GM21423 (cell line): ENCODE data around the gene COQ6.
"Not testable (repeated sequence)": the region's sequence is repeated elsewhere in the genome, so short reads cannot be mapped to it uniquely, and the experiment has no call there.

Source experiments
- ATAC-seq: cut with Tn5 transposase; IDR thresholded peaks from one replicate; pipeline ENCODE4 v1.9.1; 2021; ENCODE audit warnings: mild to moderate bottlenecking, moderate library complexity; ENCODE audit not compliant: unreplicated experiment

The COQ6 gene

GRCh38 chr14:73949752-73950734 is at the start of gene COQ6, which contains the start of gene FAM161B:
Gene COQ6 (plus strand): TSS chr14:73950302. CDS start chr14:73950333, 31 bp downstream.
Gene FAM161B (minus strand): TSS chr14:73950094. CDS start chr14:73950026, 68 bp downstream.
- ATAC-seq = peak; percentile 84

- no peak for ATAC-seq
Observed at GRCh38 chr14:73903028-73903427, 47.1 kb upstream of the COQ6 start.

- ATAC-seq = no peak
Observed at GRCh38 chr14:73909681-73910080, 40.4 kb upstream of the COQ6 start.

- ATAC-seq = no peak
Observed at GRCh38 chr14:73913256-73913655, 36.8 kb upstream of the COQ6 start.

GRCh38 chr14:73916324-73916723 is 33.8 kb upstream of the COQ6 start:
- ATAC-seq = no peak

GRCh38 chr14:73919457-73919856 is 30.6 kb upstream of the COQ6 start:
- not testable (repeated sequence) for ATAC-seq

- no peak for ATAC-seq
Observed at GRCh38 chr14:73924337-73924736, 25.8 kb upstream of the COQ6 start.

- no peak for ATAC-seq
Observed at GRCh38 chr14:73935666-73936065, 14.4 kb upstream of the COQ6 start.

GRCh38 chr14:73936548-73936947 is 13.6 kb upstream of the COQ6 start:
- no peak for ATAC-seq

GRCh38 chr14:73937012-73937411 is 13.1 kb upstream of the COQ6 start:
- no peak for ATAC-seq

GRCh38 chr14:73942180-73942579 is 7.9 kb upstream of the COQ6 start:
- ATAC-seq = no peak

- ATAC-seq = no peak
Observed at GRCh38 chr14:73943083-73943482, 7.0 kb upstream of the COQ6 start.

GRCh38 chr14:73944432-73945158 is 5.5 kb upstream of the COQ6 start:
- ATAC-seq = no peak

- no peak for ATAC-seq
Observed at GRCh38 chr14:73945159-73945670, 4.9 kb upstream of the COQ6 start.

GRCh38 chr14:73953731-73954130 is 3.6 kb downstream of the COQ6 start:
- no peak for ATAC-seq

- no peak for ATAC-seq
Observed at GRCh38 chr14:73955674-73956073, 5.6 kb downstream of the COQ6 start.

GRCh38 chr14:73958591-73958990 is 8.5 kb downstream of the COQ6 start:
- ATAC-seq = no peak

- ATAC-seq = no peak
Observed at GRCh38 chr14:73961192-73961591, 11.1 kb downstream of the COQ6 start.

GRCh38 chr14:73965216-73965615 is 15.1 kb downstream of the COQ6 start:
- no peak for ATAC-seq

GRCh38 chr14:73968885-73969284 is 18.8 kb downstream of the COQ6 start:
- no peak for ATAC-seq

GRCh38 chr14:73973497-73973896 is 23.4 kb downstream of the COQ6 start:
- ATAC-seq = no peak

- ATAC-seq = no peak
Observed at GRCh38 chr14:73976125-73976524, 26.0 kb downstream of the COQ6 start.
